Small intestine (tissue), 7 donors: ENCODE measurements around the gene SRGAP2C. TPM values are rescaled to one million over a fixed set of nuclear protein-coding genes. Genes with fewer than 3 reads are reported as not detected.
"Not testable (repeated sequence)": the region's sequence is repeated elsewhere in the genome, so short reads cannot be mapped to it uniquely, and the experiment has no call there.

ENCODE experiments used
- DNase-seq, 2 donors: peaks; one replicate each; pipeline versions ENCODE4 v3.0.0 to v3.0.0-alpha.2; 2013
- FAIRE-seq: peaks from 2 replicates; lab custom pipeline; 2012; peaks lifted over from hg19 to GRCh38; lab: Jason Lieb, UNC
- H3K27ac ChIP-seq, 3 donors: one replicate each; pipeline ENCODE4 v1.5.1; 2013; ENCODE audit warnings: low read length in 2 of 3, mild to moderate bottlenecking in 2 of 3, control low read depth in 1 of 3, inconsistent platforms in 1 of 3, low read depth in 1 of 3, moderate library complexity in 1 of 3
- H3K27me3 ChIP-seq, 3 donors: one replicate each; pipeline ENCODE4 v1.6.1; 2013; ENCODE audit warnings: low read length in 3 of 3, inconsistent platforms in 1 of 3; ENCODE audit not compliant: control insufficient read depth in 3 of 3, insufficient read depth in 3 of 3
- H3K36me3 ChIP-seq, 3 donors: one replicate each; pipeline ENCODE4 v1.6.1; 2013; ENCODE audit warnings: low read length in 3 of 3, inconsistent platforms in 1 of 3, low read depth in 1 of 3, mild to moderate bottlenecking in 1 of 3, moderate library complexity in 1 of 3; ENCODE audit not compliant: control insufficient read depth in 3 of 3, insufficient read depth in 2 of 3
- H3K4me1 ChIP-seq, 3 donors: one replicate each; pipeline ENCODE4 v1.6.1; 2013; ENCODE audit warnings: low read length in 2 of 3, inconsistent platforms in 1 of 3, low read depth in 1 of 3, mild to moderate bottlenecking in 1 of 3, moderate library complexity in 1 of 3; ENCODE audit not compliant: control insufficient read depth in 3 of 3, insufficient read depth in 2 of 3
- H3K4me3 ChIP-seq, 3 donors: one replicate each; pipeline ENCODE4 v1.5.1; 2013; ENCODE audit warnings: low read length in 3 of 3, control low read depth in 1 of 3, inconsistent platforms in 1 of 3, low read depth in 1 of 3, mild to moderate bottlenecking in 1 of 3, moderate library complexity in 1 of 3
- H3K9me3 ChIP-seq, 2 donors: one replicate each; pipeline ENCODE4 v1.6.1; 2013; ENCODE audit warnings: low read depth in 1 of 2, low read length in 1 of 2; ENCODE audit not compliant: control insufficient read depth in 2 of 2, insufficient read depth in 1 of 2
- WGBS, 3 donors: extraction: QIAGEN DNeasy Blood & Tissue Kit; methylation state at CpG; one replicate each; pipeline ENCODE4 v1.1.7; 2013; 5-methylcytosine and 5-hydroxymethylcytosine counted together
- polyA plus RNA-seq, 4 donors: library from polyadenylated mRNA; stranded (reverse) in 3 of 4; unstranded in 1 of 4; fragments of 200-250 nt in 3 of 4; fragments of 120-200 nt in 1 of 4; gene quantifications; one replicate each; pipeline versions ENCODE4 v1.2.1 to v1.2.3, GENCODE V29; 2013
- donor health status: healthy with polysubstance abuse.
- donor health status: control.
- donor health status: control.
- donor health status: Bipolar disorder and iron deficiency.
- donor health status: healthy.

SRGAP2C gene
- polyA plus RNA-seq, 4 donors, result 1.1 to 3.7 (median 2.2) TPM

DNA sequence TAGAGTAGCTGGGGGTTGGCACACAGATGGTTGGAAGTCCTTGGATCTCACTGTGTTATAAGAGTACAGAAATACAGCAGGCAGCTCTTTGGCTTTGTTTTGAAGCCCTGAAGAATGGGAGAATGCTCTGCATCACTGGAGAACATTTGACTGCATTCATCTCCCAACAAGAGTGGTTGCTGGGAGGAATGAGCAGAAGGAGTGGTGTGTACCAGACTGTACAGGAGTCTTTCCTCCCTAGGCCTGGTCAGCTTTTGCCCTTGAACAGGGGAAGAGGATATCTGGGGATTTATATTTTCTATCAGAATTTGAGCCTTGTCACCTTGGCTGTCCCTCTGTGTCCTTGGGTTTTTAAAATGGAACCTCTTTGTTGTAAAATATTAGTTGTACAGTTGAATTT is 69.8 kb downstream of the SRGAP2C start:
- H3K4me1 ChIP-seq, H3K27me3 ChIP-seq, FAIRE-seq, H3K4me3 ChIP-seq, H3K36me3 ChIP-seq, H3K9me3 ChIP-seq, H3K27ac ChIP-seq, DNase-seq: not testable (repeated sequence)

DNA sequence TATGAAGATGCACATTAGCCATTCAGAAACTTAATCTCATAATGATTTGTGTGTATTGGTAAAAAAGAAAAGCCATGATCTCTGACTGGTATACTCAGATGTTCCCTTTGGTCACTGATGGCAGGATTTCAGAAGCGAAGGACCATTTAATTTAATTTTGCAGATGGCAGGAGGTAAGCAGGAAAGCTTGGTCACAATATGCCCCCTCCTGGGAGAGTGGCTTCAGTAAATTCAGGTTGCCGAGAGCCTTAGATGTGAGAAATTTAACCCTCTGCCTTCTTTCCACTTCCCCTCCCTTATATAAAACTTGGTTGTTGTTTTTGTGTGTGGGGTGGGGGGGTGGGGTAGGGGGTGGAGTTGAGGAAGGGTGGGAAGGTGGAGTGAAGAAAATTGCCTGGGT is 72.9 kb downstream of the SRGAP2C start:
- not testable (repeated sequence) for FAIRE-seq, DNase-seq, H3K27me3 ChIP-seq, H3K9me3 ChIP-seq, H3K27ac ChIP-seq, H3K4me3 ChIP-seq, H3K36me3 ChIP-seq, H3K4me1 ChIP-seq
- WGBS, 3 donors, result no CpG with 5 or more reads among the region's 2 CpGs

DNA sequence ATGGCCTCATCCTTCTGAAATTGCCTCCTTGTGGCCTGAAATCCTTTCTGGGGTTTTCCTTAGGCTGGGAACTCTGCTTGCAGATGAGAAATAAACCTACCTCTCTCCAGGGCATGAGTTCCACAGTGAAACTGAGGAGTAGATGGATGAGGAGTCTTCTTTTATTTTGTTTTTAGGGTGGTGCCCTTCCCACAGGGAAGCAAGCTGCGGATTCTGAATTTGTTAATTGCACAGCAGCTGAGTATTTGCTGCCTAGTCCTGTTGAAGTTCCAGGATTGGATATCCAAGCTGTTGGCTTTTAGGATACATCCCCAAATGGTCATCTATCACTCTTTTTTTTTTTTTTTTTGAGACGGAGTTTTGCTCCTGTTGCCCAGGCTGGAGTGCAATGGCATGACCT is 73.4 kb downstream of the SRGAP2C start:
- DNase-seq, FAIRE-seq: not testable (repeated sequence)
- 83 to 88% (median 85%) methylated on average over 1 to 2 of the region's 2 CpGs for WGBS, 3 donors

DNA sequence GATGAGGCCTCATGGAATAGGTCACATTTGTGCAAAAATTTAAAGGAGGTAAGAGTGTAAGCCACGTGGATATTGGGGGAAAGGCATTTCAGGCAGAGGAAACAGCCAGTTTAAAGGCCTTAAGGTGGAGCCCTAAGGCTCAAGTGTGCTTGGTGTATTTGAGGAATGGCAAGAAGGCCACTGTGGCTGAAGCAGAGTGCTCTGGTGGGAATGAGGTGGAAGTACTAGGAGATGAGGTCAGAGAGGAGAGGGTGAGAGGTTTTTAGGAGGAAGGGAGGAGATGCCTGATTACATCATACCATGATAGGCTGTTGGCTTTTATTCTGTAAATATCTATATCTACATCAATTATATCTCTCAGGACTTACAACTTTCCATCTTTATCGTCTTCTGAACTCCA is 75.4 kb downstream of the SRGAP2C start:
- not testable (repeated sequence) for H3K36me3 ChIP-seq, H3K4me1 ChIP-seq, FAIRE-seq, H3K27me3 ChIP-seq, H3K4me3 ChIP-seq, DNase-seq, H3K27ac ChIP-seq, H3K9me3 ChIP-seq
- 63 to 84% (median 80%) methylated on average over 1 to 2 of the region's 2 CpGs for WGBS, 3 donors

More for the DNA sequence above, 73.4 kb downstream of the SRGAP2C start:
- H3K36me3 ChIP-seq, H3K9me3 ChIP-seq, H3K4me3 ChIP-seq, H3K27me3 ChIP-seq, H3K4me1 ChIP-seq, H3K27ac ChIP-seq: not testable (repeated sequence)

DNA sequence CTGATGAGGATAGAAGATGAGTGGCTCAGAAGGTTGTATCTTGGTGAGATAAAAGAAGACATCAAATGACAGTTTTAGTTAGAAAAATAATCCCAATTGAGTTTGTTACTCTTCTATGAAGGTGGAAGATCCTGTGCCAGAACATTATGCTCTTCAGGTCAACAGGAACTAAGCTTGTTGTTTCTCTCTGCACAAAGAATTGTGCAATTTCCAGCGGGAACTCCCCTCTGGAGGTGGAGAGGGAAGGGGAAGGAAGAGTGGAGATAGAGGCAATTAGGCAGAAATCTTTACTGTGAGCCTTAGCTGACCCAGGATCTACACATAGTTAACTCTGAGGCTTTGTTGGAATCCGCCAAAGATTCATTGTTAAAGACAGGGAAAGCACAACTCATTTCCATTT is 77.4 kb downstream of the SRGAP2C start:
- DNase-seq, H3K4me3 ChIP-seq, H3K36me3 ChIP-seq, H3K27ac ChIP-seq, H3K4me1 ChIP-seq, H3K9me3 ChIP-seq, FAIRE-seq, H3K27me3 ChIP-seq: not testable (repeated sequence)
- 75% methylated on average over 1 of the region's 2 CpGs; no CpG with 5 or more reads in 2 of the 3 donors for WGBS, 3 donors

DNA sequence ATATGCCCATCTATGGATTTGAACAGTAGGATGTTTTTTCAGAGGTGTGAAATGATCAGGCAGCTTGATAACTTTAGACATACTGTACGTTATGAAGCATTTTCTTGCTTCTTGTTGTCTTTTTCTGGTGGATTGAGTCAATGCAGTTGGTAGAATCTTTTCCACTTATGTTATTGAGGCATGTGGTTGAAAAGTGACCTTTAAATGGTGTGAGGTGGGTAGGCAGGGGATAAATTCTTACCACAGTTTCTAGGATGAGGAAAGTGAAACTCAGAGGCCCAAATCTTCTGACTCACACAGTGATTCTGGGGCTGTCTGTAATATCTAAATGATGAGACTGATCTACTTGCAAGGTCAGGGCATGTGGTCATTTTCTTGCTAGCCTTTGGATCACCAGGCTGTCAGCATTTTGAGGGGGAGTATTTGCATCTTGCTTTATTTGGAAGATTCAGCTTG is 79.0 kb downstream of the SRGAP2C start:
- not testable (repeated sequence) for FAIRE-seq, H3K27ac ChIP-seq
- WGBS, 3 donors, result no CpG with 5 or more reads among the region's 1 CpG

DNA sequence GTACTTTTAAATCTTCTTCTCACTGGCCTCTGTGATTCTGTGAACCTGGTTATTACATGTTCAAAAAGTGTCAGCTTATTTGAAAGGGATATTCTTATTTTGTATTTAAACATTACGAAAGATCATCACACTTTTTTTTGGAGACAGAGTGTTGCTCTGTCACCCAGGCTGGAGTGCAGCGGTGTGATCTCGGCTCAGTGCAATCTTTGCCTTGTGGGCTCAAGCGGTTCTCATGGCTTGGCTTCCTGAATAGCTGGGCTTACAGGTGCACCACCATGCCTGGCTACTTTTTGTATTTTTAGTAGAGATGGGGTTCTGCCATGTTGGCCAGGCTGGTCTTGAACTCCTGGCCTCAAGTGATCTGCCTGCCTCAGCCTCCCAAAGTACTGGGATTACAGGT is 82.3 kb downstream of the SRGAP2C start:
- H3K9me3 ChIP-seq, H3K4me1 ChIP-seq, H3K4me3 ChIP-seq, DNase-seq, H3K27ac ChIP-seq, H3K36me3 ChIP-seq, FAIRE-seq, H3K27me3 ChIP-seq: not testable (repeated sequence)
- WGBS, 3 donors, result 73 to 100% (median 92%) methylated on average over 1 to 3 of the region's 4 CpGs

More for the DNA sequence above, 79.0 kb downstream of the SRGAP2C start:
- not testable (repeated sequence) for H3K4me1 ChIP-seq, H3K9me3 ChIP-seq, H3K27me3 ChIP-seq, H3K4me3 ChIP-seq, H3K36me3 ChIP-seq
- DNase-seq, result peak in 1 of 2 donors; percentile 0

DNA sequence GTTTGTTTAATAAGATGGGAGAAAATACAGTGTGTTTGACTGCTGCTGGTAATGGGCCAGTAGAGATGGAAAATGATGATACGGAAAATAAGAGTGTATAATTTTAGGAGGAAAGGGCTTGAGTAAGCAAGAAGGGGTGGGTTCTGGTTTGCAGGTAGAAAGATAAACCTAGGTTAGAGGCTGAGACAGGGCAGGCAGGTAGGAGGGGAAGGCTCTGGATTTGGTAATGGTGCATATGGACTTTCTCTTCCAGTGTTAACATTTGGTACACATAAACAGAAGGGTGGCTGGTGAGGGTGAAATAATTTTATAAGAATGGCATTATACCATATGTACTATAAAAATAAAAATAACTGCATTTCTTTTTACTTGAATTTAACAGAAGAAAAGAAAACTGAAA is 84.5 kb downstream of the SRGAP2C start:
- DNase-seq, H3K4me3 ChIP-seq, FAIRE-seq, H3K36me3 ChIP-seq, H3K27me3 ChIP-seq, H3K4me1 ChIP-seq, H3K9me3 ChIP-seq, H3K27ac ChIP-seq: not testable (repeated sequence)
- WGBS, 3 donors, result no CpG with 5 or more reads among the region's 1 CpG

DNA sequence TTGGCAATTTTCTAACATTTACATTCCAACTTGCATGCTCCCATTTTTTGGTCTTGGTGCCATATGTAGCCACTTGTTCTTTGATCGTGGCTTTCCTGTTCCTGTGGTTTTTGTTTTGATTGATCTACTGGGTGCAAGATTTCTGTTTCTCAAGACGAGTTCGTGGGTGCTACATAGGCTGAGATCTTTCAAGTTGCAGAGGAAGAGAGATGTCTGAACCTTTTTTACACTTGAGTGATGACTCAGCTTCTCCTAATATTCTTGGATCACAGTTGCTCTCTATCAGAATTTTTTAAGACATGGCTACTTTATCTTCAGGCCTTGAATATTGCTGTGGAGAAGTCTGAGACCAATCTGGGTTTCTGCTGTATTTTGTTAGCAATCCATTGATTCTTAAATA is 85.2 kb downstream of the SRGAP2C start:
- not testable (repeated sequence) for H3K36me3 ChIP-seq, H3K4me1 ChIP-seq, H3K4me3 ChIP-seq, FAIRE-seq, DNase-seq, H3K27me3 ChIP-seq, H3K9me3 ChIP-seq, H3K27ac ChIP-seq
- no CpG with 5 or more reads among the region's 3 CpGs for WGBS, 3 donors
